Activated CD4-positive, alpha-beta T cell treated with anti-CD3 and anti-CD28 coated beads, Interleukin-2, Interleukin-6, amounts not matched to agents 100 ng/mL and 50 ng/mL, durations not matched to agents 16 hours and 8 hours (primary cell): ENCODE results near the gene ZNF697.

Source experiments
- DNase-seq: peaks from one replicate; pipeline ENCODE4 v3.0.0-alpha.2; 2020

Gene ZNF697

GRCh38 chr1:119660253-119661083, 12.4 kb upstream of the ZNF697 start:
- no peak for DNase-seq

DNA sequence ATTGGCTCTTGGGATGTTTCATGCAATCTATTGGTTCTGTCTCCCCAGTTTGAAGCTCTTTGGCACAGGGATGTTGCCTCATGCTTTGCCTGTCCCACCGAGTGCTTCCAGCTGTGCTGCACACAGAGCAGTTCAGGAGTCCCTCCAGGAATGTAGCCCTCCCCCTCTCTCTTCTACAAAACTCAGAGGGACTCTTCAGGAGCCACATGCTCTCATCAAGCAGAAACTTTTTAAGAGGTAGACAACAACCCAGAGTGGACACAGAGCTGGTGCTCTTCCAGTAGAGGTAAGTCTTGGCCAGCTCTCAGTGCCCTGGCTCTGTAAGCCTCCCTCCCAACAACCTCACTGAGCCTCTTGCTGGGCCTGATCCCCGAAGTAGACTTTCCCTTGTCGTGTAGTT, 11.6 kb upstream of the ZNF697 start:
- DNase-seq, result no peak

GRCh38 chr1:119656410-119656955, 8.4 kb upstream of the ZNF697 start:
- no peak for DNase-seq

DNA sequence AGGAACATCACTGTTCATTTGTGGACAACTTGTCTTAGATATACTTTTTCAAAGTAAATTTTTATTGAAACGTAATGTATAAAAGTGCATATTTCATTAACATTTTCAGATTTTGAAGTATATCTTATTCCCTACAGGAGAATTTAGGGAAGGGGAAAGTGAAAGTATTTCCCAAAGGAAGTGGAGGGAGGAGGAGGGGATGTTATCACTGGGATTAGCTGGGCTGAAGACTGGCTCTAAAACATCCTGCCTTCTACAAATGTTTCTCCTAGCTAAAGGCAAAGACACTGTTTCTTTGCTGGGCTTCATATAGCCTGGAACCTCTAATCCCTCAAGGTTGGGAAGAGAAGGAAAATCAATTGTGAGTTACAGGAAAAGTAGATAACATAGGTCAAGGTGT, 7.1 kb upstream of the ZNF697 start:
- no peak for DNase-seq

- DNase-seq, result no peak
Observed at GRCh38 chr1:119653839-119654170, 5.7 kb upstream of the ZNF697 start.

GRCh38 chr1:119653135-119653838, 5.2 kb upstream of the ZNF697 start:
- no peak for DNase-seq

DNA sequence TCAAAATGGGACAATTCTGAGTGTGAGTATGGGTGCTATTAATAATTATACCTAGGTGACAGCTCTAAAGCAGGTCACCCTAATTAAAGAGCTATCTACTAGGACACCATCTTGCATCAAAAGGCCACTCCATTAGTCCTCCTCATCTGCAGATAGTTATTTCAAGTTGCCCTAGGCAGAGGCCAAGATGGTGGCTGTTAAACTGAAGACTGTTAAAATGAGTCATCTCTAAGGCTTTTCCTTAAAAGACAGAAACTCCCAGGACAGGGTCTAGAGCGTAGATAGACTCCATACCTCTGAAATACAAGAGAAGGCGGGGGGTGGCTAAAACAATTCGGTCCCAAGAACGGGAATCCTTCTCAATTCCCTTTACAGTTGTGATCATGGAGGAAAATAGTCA, 4.5 kb upstream of the ZNF697 start:
- DNase-seq, result no peak

DNA sequence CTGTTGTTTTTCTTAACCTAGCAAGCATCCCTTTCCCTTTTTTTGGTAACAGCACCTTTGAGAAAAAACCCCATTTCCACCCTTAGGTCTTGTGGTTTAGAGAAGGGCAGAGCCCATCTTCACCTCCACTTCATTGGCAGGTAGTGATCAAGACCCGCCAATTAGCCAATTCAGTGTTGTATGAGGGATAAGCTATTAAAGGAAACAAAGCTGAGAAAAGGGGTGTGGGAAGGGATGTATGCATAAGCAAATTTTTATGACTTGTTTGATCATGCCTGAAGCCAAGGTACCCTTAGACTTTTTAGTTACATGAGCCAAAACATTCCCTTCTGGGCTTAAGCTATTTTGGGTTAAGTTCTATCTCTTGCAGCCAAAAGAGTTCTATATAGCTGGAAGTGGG, 3.6 kb upstream of the ZNF697 start:
- no peak for DNase-seq

GRCh38 chr1:119651133-119651532, 3.1 kb upstream of the ZNF697 start:
- DNase-seq, result no peak

DNA sequence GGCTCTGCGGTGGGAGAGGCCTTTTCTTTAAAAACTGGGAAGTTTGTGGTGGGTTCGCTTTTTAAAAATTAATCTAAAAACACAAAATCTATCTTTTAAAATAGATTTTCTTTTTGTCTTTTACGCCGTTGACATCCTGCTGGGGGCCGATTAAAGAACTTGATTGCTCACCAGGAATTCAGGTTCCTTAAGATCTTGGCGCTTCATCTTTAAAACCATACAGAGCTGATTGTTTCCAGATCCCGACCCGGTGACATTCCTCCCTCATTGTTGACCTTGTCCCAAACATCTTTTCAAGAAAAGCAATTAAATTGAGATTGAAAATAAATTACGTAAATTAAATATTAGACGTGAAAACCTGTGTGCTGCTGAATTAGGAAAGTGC, 546 bp upstream of the ZNF697 start:
- DNase-seq, result no peak

GRCh38 chr1:119647228-119647733, 785 bp downstream of the ZNF697 start:
- no peak for DNase-seq

GRCh38 chr1:119646521-119647227, 1.4 kb downstream of the ZNF697 start:
- DNase-seq, result no peak

GRCh38 chr1:119639109-119639508, 9.0 kb downstream of the ZNF697 start:
- DNase-seq, result no peak

- DNase-seq, result no peak
Observed at GRCh38 chr1:119637710-119638109, 10.4 kb downstream of the ZNF697 start.

GRCh38 chr1:119636491-119637089, 11.5 kb downstream of the ZNF697 start:
- no peak for DNase-seq

DNA sequence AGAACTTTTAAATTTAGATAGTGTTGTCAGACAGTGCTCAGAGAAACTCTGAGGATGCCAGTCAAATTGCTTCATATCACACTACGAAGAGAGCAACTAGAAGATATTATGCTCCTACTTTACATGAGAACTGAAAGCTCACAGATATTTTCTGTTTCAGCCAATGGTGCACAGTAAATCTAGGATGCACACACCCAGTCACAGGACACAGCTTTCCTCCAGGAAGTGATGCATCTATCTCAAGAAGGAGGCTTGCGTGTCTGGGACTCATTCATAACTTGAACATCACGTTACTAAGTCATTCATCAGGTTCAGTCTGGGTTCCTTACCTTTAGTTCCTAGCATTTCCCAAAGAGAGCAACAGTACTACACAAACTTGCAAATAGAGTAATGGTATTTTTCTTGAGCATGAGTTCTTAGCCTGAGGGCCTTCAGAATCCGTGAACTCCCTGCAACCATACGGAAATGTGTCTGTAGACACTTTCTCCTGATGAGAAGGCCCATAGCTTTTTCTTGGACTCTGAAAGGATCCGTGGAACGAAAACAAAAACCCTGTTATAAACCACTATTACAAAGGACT, 12.2 kb downstream of the ZNF697 start:
- no peak for DNase-seq

GRCh38 chr1:119634016-119634415, 14.1 kb downstream of the ZNF697 start:
- DNase-seq, result no peak

GRCh38 chr1:119633575-119633974, 14.5 kb downstream of the ZNF697 start:
- DNase-seq, result no peak

GRCh38 chr1:119632841-119633240, 15.2 kb downstream of the ZNF697 start:
- DNase-seq, result no peak

DNA sequence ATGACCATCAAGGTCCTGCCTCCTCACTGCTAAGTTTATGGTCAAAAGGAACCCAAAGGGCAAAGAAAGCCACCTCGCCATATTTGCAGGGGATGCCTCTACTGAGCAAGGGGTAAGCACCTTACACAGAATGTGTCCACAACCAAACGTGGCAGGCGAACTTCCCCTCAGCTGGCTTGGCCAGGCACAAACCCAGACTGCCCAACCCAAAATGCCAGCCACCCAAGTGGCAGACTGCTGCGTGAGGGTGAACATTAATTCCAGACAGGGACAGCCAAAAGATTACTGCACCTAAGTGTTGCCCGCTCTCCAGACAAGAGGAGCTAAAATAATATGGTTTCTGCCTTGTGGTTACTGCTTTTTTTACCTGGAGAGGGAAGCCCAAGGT, 16.0 kb downstream of the ZNF697 start:
- no peak for DNase-seq

DNA sequence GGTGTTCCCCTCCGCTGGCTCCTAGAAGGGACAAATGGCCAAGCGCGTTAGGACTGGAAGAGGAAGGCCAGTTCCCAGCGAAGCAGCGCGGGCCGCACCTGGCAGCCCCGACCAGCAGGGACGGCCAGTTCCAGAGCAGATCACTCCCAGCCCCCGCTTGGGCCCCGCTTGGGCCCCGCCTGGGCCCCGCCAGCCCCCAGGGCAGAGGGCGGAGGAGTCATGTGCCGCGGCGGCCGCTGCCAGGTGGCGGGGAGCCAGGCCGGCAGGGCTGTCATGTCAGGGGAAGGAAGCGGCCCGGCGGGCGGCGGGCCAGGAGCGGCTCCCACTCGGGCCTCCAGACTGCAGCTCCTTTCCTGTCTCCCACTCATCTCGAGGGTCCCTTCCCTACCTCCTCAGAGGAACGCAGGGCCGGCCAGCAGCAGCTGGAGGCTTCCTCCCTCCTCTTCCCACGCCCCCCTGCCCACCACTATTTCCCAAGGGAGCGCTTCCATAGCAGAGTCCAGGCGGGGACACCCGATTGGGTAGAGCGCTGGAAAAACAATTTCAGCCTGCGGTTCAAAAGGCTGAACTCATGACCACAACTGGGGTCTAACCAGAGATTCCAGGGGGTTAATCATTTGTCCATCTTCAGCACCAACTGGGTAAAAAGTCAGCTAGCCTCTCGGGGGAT, 16.5 kb downstream of the ZNF697 start:
- DNase-seq, result no peak

DNA sequence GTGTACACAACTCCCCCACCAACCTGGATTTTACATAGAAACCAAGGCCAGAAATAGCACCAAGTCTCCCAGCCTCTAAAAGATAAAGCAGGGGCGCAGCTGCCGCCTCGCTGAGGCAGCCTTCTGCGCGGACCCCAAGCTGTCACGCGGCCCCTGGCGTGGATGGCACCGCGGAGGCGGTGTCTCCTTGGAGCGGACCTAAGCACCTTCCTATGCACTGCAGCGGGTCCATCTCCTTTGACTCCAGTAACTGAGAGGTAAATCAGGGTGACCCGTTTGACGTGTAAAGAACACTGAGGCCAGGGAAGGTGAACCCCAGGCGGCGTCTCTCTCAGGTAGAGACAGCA, 17.0 kb downstream of the ZNF697 start:
- no peak for DNase-seq
